GM21717 (cell line): Measurements from ENCODE around the gene DHRS3.
"Not testable (repeated sequence)": the region's sequence is repeated elsewhere in the genome, so short reads cannot be mapped to it uniquely, and the experiment has no call there.

Experiments
- ATAC-seq: cut with Tn5 transposase; IDR thresholded peaks from one replicate; pipeline ENCODE4 v1.9.1; 2021; ENCODE audit warnings: mild to moderate bottlenecking, moderate library complexity; ENCODE audit not compliant: unreplicated experiment

DHRS3 gene

DNA sequence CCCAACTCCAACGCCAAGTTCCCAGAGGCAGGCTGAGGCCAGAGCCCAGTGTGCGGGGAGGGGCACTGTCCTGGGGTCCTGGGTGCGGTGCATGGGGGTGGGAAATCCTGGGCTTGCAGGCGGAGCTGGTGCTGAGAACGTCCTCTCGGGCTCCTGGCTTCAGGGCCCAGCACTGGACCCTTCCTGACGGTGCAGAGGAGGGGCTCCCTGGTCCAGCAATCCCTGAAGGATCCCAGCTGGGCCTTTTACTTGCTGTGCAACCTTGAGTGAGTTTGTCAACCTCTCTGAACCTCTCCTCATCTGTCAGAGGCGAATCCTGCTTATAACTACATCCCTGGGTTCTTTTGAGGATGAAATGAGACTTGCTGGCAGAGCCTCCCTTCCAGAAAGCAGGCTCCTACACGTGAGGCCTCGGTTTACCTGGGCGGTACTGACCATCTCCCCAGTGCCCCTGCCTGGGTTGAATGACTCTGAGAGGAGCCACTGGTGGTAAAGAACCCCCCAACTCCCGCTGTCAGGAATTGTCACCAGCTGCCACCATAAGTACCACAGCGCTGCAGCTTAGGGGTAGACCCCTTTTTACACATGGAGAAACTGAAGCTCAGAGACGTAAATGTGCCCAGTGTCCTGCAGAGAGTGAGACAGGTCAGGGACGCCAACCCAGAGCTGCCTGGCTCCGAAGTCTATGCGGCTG lies 77.3 kb downstream of the DHRS3 start:
- ATAC-seq = no peak

DNA sequence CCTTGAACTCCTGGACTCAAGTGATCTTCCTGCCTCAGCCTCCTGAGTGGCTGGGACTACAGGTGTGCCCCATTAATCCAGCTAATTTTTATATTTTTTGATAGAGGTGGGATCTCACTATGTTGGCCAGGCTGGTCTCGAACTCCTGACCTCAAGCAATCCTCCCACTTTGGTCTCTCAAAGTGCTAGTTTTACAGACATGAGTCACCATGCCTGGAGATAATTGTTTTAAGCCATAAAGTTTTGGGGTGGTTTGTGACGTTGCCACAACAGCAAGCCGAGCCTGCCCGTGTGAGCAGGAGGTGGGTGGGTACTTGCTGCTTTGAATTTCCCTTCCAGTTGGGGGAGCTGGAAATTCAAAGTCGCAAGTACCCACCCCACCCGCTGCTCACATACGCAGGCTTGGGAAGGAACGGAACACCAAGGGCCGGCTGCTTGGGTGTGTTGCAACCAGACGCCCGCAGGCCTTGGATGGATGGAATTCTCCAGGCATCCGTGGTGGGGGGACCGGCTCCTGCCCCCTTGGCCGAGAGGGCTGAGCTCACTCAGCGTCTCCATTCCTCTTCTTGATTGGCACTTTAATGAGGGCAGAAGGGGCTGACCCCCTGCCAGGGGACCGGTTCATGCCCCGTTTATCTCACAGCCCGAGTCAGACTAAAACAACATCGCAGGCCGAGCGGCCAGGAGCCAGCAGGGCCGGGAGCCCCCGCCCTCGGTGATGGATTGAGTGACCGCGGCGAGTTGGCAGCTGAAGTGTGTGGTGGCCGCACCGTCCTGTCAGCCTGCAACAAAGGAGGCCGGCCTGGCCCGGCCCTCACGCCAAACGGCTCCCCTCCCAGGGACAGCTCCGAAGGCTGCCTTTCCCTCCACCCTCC lies 78.1 kb downstream of the DHRS3 start:
- no peak for ATAC-seq

DNA sequence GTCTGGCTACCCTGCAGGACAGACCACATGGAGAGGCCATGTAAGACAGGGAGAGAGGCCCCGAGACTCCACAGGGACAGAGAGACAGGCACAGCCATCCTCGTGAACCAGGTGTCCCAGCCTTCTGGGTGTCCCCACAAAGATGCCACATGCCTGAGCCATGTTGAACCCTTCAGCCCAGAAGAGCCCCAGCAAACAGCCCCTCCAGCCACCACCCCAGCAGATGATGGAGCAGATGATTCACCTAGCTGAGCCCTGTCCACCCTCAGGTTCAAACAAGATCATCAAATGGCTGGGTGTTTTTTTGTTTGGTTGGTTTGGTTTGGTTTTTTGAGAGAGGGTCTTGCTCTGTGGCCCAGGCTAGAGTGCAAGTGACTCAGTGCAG lies 78.7 kb downstream of the DHRS3 start:
- ATAC-seq = no peak

DNA sequence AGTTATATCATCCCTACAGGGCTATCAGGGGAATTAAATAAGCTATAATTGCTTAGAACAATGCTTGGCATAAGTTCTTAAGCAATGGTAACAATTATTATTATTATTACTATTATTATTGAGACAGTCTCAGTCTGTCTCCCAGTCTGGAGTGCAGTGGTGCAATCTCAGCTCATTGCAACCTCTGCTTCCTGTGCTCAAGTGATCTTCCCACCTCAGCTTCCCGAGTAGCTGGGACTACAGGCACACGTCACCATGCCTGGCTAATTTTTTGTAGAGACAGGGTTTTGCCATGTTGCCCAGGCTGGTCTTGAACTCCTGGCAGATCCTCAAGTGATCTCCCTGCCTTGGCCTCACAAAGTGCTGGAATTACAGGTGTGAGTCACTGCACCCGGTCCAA lies 79.5 kb downstream of the DHRS3 start:
- ATAC-seq = not testable (repeated sequence)

DNA sequence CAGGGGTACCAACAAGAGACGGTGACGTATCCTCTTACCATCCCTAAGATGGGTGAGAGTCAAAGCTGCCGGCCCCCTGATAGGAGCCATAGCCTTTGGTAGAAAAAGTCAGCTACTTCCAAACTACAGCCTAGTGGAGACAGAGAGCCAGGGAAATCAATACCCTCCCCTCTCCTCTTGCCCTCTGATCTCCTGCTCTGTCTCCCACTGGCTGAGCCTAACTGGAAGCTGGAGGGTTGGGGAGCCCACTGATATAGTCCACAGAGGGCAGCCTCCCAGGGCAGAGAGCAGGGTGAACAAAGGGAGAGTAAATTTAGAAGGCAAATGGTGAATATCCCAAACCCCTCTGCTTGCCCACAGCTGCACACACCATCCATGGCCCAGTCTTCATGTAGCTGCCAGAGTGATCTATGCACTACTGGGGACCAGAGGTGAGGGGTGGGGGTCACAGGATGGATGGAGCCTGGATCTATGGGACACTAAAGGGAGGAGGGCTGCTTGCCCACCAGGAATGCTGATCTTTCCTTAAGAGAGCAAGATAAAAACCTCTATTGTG lies 80.0 kb downstream of the DHRS3 start:
- no peak for ATAC-seq

DNA sequence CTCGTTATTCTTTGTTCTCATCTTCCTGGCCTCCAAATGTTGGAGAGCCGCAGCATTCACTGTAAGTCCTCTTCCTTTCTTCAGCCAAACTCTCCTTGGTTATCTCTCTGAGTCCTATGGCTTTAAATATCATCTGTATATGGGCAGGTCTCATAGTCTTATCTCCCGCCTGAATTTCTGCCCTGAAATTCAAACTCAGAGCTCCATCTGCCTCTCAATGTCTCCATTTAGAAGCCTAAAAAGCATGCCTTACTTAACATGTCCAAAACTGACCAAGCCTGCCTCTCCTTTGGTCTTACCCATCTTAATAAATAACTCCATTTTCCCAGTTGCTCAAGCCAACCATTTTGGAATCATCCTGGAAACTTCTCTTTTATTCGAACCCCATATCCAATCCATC lies 80.7 kb downstream of the DHRS3 start:
- no peak for ATAC-seq

DNA sequence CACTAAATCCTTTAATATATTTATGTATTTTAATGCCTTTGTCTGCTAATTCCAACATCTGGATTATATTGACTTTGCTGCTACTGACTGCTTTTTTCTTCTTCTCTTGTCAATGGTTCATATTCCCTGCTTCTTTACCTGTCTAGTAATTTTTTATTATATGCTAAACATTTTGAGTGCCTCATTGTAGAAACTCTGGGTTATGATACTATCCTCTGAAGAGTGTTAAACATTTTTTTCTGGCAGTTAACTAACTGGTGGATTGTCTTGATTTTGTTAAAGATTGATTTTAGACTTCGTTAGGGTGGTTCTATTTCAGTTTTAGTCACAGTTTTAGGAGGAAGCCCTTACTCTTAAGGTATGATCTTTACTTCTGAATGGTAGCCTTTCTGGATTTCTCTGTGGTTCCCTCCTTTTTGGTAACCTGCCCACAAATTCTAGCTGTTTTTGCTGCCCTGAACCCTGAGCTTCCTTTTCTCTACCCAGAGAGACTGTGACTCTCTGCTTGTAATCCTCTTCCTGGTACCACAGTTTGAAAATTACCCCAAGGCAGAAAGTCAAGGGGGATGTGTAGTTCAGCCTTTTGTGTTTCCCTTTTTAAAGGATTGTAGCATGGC lies 81.9 kb downstream of the DHRS3 start:
- ATAC-seq = no peak

DNA sequence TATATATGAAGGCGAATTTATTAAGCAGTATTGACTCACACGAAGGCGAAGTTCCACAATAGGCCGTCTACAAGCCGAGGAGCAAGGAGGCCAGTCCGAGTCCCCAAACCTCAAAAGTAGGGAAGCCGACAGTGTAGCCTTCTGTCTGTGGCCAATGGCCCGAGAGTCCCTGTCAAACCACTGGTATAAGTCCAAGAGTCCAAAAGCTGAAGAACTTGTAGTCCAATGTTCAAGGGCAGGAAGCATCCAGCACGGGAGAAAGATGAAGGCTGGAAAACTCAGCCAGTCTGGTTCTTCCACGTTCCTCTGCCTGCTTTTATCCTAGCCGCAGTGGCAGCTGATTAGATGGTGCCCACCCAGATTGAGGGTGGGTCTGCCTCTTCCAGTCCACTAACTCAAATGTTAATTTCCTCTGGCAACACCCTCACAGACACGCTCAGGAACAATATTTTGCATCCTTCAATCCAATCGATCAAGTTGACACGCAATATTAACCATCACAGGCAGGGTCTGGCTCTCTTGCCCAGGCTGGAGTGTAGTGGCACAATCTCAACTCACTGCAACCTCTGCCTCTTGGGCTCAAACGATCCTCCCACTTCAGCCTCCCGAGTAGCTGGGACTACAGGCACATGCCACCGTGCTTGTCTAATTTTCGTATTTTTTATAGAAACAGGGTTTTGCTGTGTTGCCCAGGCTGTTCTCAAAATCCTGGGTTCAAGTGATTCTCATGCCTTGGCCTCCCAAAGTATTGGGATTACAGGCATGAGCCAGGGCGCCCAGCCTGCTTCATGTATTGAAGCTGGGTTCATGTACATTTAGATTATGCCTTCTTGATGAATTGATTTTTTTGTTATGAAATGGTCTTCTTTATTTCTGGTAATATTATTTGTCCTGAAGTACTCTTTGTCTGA lies 85.3 kb downstream of the DHRS3 start:
- ATAC-seq = no peak

DNA sequence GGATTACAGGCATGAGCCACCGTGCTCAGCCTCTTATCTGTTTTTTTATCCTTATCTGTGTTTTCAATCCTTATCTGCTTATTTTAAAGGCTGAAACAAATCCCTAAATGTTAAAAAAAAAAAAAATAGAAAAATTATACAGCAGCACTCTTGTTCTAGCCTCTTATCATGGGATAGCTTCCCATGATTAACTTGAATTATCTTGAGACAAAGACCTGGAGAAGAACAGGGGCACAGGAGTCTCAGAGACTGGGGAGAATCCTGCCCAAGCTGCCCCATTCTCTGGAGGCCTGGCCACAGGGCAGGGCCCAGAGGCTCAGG lies 86.9 kb downstream of the DHRS3 start:
- no peak for ATAC-seq

DNA sequence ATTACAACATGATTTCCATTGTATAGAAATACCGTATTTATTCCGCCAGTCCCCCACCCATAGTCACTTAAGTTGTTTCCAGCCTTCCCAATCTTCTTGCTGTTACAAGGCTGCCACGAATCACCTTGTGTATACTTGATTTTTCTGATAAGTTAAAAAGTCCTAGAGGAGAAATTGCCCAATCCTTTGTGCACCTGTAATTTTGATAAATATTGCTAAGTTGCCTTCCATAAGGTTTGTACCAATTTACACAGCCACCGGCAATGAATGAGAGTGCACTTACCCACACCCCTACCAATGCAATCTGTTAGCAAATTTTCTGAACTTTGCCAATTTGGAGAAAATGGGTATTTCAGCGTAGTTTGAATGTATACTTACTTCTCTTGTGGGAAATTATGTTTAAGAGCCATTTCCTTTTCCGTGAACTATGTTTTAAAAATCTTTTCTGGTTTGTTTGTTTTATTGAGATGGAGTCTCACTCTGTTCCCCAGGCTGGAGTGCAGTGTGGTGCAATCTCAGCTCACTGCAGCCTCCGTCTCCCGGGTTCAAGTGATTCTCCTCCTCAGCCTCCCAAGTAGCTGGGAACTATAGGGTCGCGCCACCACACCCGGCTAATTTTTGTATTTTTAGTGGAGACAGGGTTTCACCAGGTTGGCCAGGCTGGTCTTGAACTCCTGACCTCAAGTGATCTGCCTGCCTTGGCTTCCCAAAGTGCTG lies 87.4 kb downstream of the DHRS3 start:
- no peak for ATAC-seq

DNA sequence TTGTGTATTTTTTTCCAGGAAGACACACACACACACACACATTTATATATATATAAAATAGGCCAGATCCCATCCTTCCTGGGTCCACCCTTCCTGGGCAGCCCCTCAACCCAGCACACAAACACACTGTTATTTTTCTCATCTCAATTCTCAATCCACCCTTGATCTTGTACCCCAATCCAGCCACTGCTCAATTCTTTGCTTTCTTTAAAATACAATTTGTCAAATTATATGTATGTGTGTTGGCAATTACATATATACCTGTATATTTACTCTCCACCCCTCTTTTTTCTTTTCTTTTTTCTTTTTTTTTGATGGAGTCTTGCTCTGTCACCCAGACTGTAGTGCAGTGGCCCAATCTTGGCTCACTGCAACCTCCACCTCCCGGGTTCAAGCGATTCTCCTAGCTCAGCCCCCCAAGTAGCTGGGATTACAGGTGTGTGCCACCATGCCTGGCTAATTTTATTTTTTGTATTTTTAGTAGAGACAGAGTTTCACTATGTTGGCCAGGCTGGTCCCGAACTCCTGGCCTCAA lies 88.3 kb downstream of the DHRS3 start:
- no peak for ATAC-seq

DNA sequence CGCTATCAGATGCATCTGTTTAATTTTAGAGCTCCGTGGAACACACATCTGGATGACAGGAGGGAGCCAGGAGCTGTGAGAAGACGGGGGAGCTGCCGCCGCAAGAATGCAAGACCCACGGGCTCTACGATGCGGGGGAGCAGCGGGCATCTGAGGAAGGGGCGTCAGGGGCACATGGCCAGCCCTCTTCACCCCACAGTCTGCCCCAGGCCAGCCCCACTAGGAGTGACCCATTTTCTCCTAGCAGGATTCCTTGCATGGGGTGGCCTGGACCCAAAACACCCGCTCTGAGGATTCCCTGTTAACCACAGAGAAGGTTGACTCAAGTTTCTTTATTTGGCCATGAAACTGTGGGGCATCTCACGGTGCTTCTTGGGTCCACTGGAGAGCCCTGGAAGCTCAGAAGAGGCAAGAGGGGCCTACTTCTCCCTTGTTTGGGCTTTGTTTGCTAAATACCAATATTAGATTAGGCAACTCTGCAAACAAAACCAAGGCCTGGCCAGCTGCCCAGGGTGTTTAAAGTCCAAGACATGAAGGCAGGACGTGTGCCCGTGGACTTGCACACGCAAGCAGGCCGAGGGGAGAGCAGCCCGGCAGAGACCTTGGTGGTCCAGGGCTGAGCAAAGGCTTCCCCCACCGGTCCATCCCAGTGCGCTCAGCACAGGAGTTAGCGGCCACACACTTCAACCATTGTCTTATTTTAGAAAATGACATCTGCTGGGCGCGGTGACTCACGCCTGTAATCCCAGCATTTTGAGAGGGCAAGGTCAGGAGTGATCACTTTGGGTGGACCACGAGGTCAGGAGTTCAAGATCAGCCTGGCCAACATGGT lies 89.8 kb downstream of the DHRS3 start:
- ATAC-seq = no peak

DNA sequence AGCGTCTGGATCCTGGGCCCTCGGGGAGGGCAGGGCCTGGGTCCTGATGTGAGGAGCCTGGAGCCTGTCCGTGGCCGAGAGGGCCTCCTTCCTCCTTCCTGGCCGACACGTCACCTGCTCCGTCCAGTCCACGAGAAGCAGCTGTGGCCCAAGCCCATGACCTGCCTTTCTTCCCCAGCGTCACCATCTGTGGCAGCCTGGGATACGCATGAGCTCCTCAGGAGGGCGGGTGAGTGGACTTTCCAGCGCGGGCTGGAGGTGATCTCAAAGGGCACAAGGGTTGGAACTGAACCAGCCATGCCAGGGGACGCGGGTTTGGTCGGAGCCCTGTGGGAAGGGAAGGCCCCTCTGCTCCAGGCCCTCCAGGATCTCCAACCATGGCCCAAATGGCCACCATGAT lies 90.4 kb downstream of the DHRS3 start:
- no peak for ATAC-seq

DNA sequence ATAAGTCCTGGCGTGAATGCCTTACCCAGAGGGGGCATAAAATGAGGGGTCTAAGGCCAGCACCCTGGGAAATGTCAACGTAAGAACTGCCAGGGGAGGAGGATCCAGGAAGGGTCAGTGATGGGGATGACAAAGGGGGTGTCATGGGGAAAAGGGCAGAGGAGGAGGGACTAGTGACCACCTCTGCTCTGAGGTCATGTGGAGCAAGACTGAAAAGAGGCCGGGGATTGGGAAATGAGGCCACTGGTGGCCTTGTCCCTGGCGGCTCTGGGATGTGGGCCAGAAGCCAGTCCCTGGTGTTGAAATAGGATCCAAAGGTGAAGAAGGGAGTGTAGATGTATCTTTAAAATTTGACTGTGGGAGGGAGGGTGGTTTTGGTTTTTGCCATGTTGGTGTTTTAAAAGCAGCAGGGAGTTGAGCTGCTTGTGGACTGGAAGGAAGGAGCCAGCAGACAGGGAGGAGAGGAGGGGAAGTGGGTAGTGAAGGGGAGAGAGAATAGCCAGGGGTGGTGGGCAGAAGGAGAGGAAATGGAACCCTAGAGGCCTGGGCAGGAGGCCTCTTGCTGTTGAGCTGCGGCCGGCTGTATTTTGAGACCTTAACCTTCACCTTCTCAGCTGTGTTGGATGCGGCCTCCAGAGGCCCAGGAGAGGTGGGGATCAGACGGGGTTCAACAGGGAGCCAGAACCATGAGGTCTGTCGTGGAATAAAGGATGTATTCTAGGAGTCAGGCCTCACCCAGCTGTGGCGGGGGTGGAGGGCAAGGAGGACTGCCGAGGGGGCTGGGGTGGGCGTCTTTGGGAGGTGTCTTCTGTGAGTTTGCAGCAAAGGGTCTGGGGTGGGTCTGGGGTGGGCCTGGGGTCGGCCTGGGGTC lies 92.5 kb downstream of the DHRS3 start:
- ATAC-seq = no peak

DNA sequence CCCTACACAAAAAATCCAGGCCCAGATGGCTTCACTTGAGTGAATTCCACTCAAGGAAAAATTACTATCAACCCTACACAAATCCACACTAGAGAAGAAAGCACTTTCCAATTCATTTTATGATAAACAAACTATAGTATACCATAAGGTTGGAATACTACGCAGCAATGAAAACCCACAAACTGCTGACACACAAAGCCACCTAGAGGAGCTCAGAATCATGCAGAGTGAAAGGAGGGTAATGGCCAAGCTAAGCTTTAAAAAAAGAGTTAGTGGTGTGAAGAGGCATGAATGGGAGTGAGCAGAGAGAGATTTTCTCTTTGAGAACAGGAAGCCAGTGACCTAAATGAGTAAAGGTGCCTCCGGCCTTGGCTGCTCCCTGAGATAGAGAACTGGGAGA lies 93.7 kb downstream of the DHRS3 start:
- no peak for ATAC-seq

DNA sequence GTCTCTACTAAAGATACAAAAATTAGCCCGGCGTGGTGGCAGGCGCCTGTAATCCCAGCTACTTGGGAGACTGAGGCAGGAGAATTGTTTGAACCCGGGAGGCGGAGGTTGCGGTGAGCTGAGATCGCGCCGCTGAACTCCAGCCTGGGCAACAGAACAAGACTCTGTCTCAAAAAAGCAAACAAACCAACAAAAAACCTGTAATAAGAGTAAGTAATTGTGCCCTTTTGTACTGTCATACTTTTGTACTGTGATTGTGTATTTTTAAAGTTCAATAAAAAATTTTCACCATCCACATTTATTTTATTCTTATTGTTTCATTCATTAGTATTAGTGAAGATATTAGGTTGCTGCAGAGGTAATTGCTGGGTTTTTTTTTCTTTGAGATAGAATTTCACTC lies 95.2 kb downstream of the DHRS3 start:
- not testable (repeated sequence) for ATAC-seq

DNA sequence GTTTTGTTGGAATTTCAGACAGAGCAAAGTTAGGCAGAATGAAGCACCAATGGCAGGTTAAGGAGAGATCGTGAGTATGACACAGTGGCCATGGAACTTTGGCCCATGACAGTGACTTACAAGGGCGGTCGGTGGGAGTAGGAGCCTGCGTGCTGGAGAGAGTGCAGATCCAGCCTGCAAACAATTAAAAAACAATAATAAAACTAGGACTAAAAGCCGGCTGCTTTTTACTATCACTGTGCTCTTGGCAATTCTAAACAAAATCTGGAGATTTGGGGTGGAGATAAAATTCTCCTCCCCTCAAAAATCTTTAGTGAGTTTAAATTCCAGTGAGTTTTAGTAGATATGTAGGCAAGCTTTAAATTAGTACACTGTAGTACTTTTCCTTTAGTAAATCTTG lies 96.9 kb downstream of the DHRS3 start:
- no peak for ATAC-seq
